OCI-LY3 (cell line): ENCODE measurements around the gene CCDC69.

Experiments
- H2AFZ ChIP-seq: fragments of 200-600, 300-600 bp; shearing (Covaris generic); 2 replicates; pipeline ENCODE4 v1.6.0; 2014; ENCODE audit warnings: antibody characterized with exemption, low read depth, low read length
- H3K27ac ChIP-seq: fragments of 200-600, 300-600 bp; sonication (generic); 2 replicates; pipeline ENCODE4 v1.5.1; 2014; ENCODE audit warnings: mild to moderate bottlenecking, low read length, moderate library complexity, mixed read lengths
- H3K27me3 ChIP-seq: fragments of 200-600, 300-600 bp; sonication (generic); 2 replicates; pipeline ENCODE4 v1.6.1; 2014; ENCODE audit warnings: low read depth, low read length, mixed read lengths
- H3K36me3 ChIP-seq: fragments of 200-600, 300-600 bp; sonication (generic); replicated peaks from 2 replicates; pipeline ENCODE3; 2014; ENCODE audit warnings: low read depth, low read length, mixed read lengths
- H3K4me1 ChIP-seq: fragments of 300-600, 200-600 bp; sonication (generic); 2 replicates; pipeline ENCODE4 v1.6.1; 2014; ENCODE audit warnings: low read length, mixed read lengths
- H3K4me2 ChIP-seq: fragments of 200-600, 300-600 bp; sonication (generic); 2 replicates; pipeline ENCODE4 v1.6.1; 2014; ENCODE audit warnings: low read length, mixed read lengths
- H3K4me3 ChIP-seq: fragments of 300-600, 200-600 bp; sonication (generic); 2 replicates; pipeline ENCODE4 v1.5.1; 2014; ENCODE audit warnings: antibody characterized with exemption, mild to moderate bottlenecking, low read length, moderate library complexity
- H3K79me2 ChIP-seq: fragments of 300-600, 200-600 bp; shearing (Covaris generic); 2 replicates; pipeline ENCODE4 v1.6.1; 2014; ENCODE audit warnings: mild to moderate bottlenecking, low read length, mixed read lengths
- H3K9ac ChIP-seq: fragments of 300-600, 200-600 bp; shearing (Covaris generic); 2 replicates; pipeline ENCODE4 v1.6.0; 2014; ENCODE audit warnings: mild to moderate bottlenecking, low read length, moderate library complexity
- H3K9me3 ChIP-seq: fragments of 200-600, 300-600 bp; shearing (Covaris generic); 2 replicates; pipeline ENCODE4 v1.6.1; 2014; ENCODE audit warnings: low read length, mixed read lengths; ENCODE audit not compliant: insufficient read depth
- H4K20me1 ChIP-seq: fragments of 200-600, 300-600 bp; sonication (generic); 2 replicates; pipeline ENCODE4 v1.6.1; 2016; ENCODE audit warnings: low read length, mixed read lengths; ENCODE audit not compliant: insufficient read depth
- CTCF ChIP-seq: fragments of 200-600, 300-600 bp; sonication (generic); IDR thresholded peaks from 2 replicates; pipeline ENCODE4 v1.5.1; 2014; ENCODE audit warnings: antibody characterized with exemption, low read length, low read depth
- EZH2phosphoT487 ChIP-seq: fragments of 200-600 bp; shearing (Covaris generic); IDR thresholded peaks from 2 replicates; pipeline ENCODE4 v1.6.1; 2018; ENCODE audit warnings: antibody characterized with exemption, mixed run types, low read depth

The CCDC69 gene

GRCh38 chr5:151151263-151151660 lies 72.6 kb downstream of the CCDC69 start:
- TF ChIP-seq CTCF (no peak), EZH2phosphoT487 (no peak)
- Histone ChIP-seq H3K27ac (no peak overlapping the region), H3K4me2 (peak overlapping the region; percentile 28; the same call in 1 of the 2 replicates), H3K9me3 (no peaks in the 10 kb centered on the region), H3K4me3 (no peak overlapping the region), H3K9ac (0 out of 2 replicates have a peak overlapping the region, but pooled peaks have one; percentile 34), H4K20me1 (no peaks in the 10 kb centered on the region), H3K36me3 (no peaks in the 10 kb centered on the region), H3K4me1 (peaks cover 63% of the 10 kb centered on the region), H2AFZ (peak overlapping the region; percentile 93), H3K27me3 (no peaks in the 10 kb centered on the region), H3K79me2 (no peaks in the 10 kb centered on the region)

GRCh38 chr5:151150471-151151262 lies 73.2 kb downstream of the CCDC69 start:
- H3K4me3 ChIP-seq, result no peak overlapping the region
- no peaks in the 10 kb centered on the region for H3K27me3 ChIP-seq
- no peak overlapping the region for H3K27ac ChIP-seq
- peaks cover 57% of the 10 kb centered on the region for H3K4me1 ChIP-seq
- TF ChIP-seq EZH2phosphoT487 (no peak), CTCF (no peak)
- H2AFZ ChIP-seq, result peak overlapping the region; percentile 93
- H3K79me2 ChIP-seq, result no peaks in the 10 kb centered on the region
- H3K36me3 ChIP-seq, result no peaks in the 10 kb centered on the region
- H3K9me3 ChIP-seq, result no peaks in the 10 kb centered on the region
- peak overlapping the region; percentile 34; the same call in 1 of the 2 replicates for H3K9ac ChIP-seq
- peak overlapping the region; percentile 28 for H3K4me2 ChIP-seq
- no peaks in the 10 kb centered on the region for H4K20me1 ChIP-seq

GRCh38 chr5:151148583-151148982 lies 75.3 kb downstream of the CCDC69 start:
- H3K36me3 ChIP-seq, result no peaks in the 10 kb centered on the region

More at GRCh38 chr5:151148583-151148982, 75.3 kb downstream of the CCDC69 start:
- H3K4me2 ChIP-seq, result no peak overlapping the region
- H4K20me1 ChIP-seq, result no peaks in the 10 kb centered on the region
- no peaks in the 10 kb centered on the region for H3K9me3 ChIP-seq
- no peak for TF ChIP-seq EZH2phosphoT487
- no peak for TF ChIP-seq CTCF
- H3K79me2 ChIP-seq, result no peaks in the 10 kb centered on the region
- no peak overlapping the region for H2AFZ ChIP-seq
- no peak overlapping the region for H3K9ac ChIP-seq
- H3K4me1 ChIP-seq, result peaks cover 36% of the 10 kb centered on the region
- no peak overlapping the region for H3K27ac ChIP-seq
- H3K27me3 ChIP-seq, result no peaks in the 10 kb centered on the region
- no peak overlapping the region for H3K4me3 ChIP-seq
